CD14-positive monocyte (primary cell): ENCODE data around the gene VIPR1. TPM values are rescaled to one million over a fixed set of nuclear protein-coding genes. Genes with fewer than 3 reads are reported as not detected.
A peak's percentile ranks its signal among the peaks of the same experiment; 100 is the strongest.

Experiments
- DNase-seq, 3 donors: peaks; one replicate each; pipeline ENCODE4 v3.0.0-alpha.2; 2011 to 2022
- H2AFZ ChIP-seq: 2 replicates; pipeline ENCODE4 v1.6.0; 2012; ENCODE audit warnings: mild to moderate bottlenecking, low read depth, low read length, inconsistent platforms; ENCODE audit not compliant: insufficient read depth, poor library complexity, severe bottlenecking
- H3K27ac ChIP-seq, 2 donors: 1 replicate in 1 of 2; 2 replicates in 1 of 2; pipeline ENCODE4 v1.5.1; 2012 to 2013; ENCODE audit warnings: low read length in 2 of 2, control low read depth in 1 of 2, inconsistent platforms in 1 of 2, low read depth in 1 of 2, mild to moderate bottlenecking in 1 of 2
- H3K27me3 ChIP-seq, 2 donors: one replicate each; pipeline versions ENCODE4 v1.6.0 to v1.6.1; 2011 to 2013; ENCODE audit warnings: low read length in 2 of 2; ENCODE audit not compliant: control insufficient read depth in 2 of 2, insufficient read depth in 2 of 2
- H3K36me3 ChIP-seq, 2 donors: replicated peaks in 1 of 2; 1 replicate in 1 of 2; 2 replicates in 1 of 2; pipeline versions ENCODE4 v1.5.1 to v1.6.1; 2012 to 2013; ENCODE audit warnings: low read length in 2 of 2, control low read depth in 1 of 2, inconsistent platforms in 1 of 2, mild to moderate bottlenecking in 1 of 2; ENCODE audit not compliant: insufficient read depth in 2 of 2, control insufficient read depth in 1 of 2
- H3K4me1 ChIP-seq, 2 donors: 1 replicate in 1 of 2; 2 replicates in 1 of 2; pipeline versions ENCODE4 v1.5.1 to v1.6.1; 2012 to 2013; ENCODE audit warnings: low read length in 2 of 2, control low read depth in 1 of 2, inconsistent platforms in 1 of 2, mild to moderate bottlenecking in 1 of 2, moderate library complexity in 1 of 2; ENCODE audit not compliant: insufficient read depth in 2 of 2, control insufficient read depth in 1 of 2
- H3K4me2 ChIP-seq: replicated peaks from 2 replicates; pipeline ENCODE3; 2012; ENCODE audit warnings: low read length, moderate library complexity, mild to moderate bottlenecking; ENCODE audit not compliant: poor library complexity, severe bottlenecking; ENCODE audit errors: extremely low read depth
- H3K4me3 ChIP-seq, 3 experiments: fragments of 200-600 bp in 1 of 3; sonication (generic) in 1 of 3; replicated peaks in 1 of 3; 1 replicate in 2 of 3; 2 replicates in 1 of 3; pipeline ENCODE4 v1.5.1; 2011 to 2013; ENCODE audit warnings: low read length in 3 of 3, mild to moderate bottlenecking in 3 of 3, control low read depth in 2 of 3, low read depth in 2 of 3, inconsistent platforms in 1 of 3, moderate library complexity in 1 of 3
- H3K79me2 ChIP-seq: 2 replicates; pipeline ENCODE4 v1.6.0; 2012; ENCODE audit warnings: mild to moderate bottlenecking, control low read depth, inconsistent platforms, low read length, moderate library complexity; ENCODE audit not compliant: insufficient read depth
- H3K9ac ChIP-seq: 2 replicates; pipeline ENCODE4 v1.6.0; 2017; ENCODE audit warnings: low read length, mild to moderate bottlenecking; ENCODE audit not compliant: insufficient read depth, poor library complexity, severe bottlenecking
- H3K9me3 ChIP-seq, 2 donors: replicated peaks in 1 of 2; 1 replicate in 1 of 2; 2 replicates in 1 of 2; pipeline versions ENCODE4 v1.5.1 to v1.6.1; 2012 to 2013; ENCODE audit warnings: low read length in 2 of 2, control low read depth in 1 of 2; ENCODE audit not compliant: control insufficient read depth in 1 of 2, insufficient read depth in 1 of 2
- H4K20me1 ChIP-seq: 2 replicates; pipeline ENCODE4 v1.6.0; 2012; ENCODE audit warnings: mild to moderate bottlenecking, low read length, control low read depth, moderate library complexity; ENCODE audit not compliant: insufficient read depth
- H3K27ac Mint-ChIP-seq, 7 donors: one replicate each; pipeline ENCODE4 v1.8.0; 2020; ENCODE audit warnings: mild to moderate bottlenecking in 7 of 7, mixed read lengths in 7 of 7, moderate library complexity in 6 of 7, inconsistent platforms in 2 of 7
- H3K27me3 Mint-ChIP-seq, 3 donors: one replicate each; pipeline ENCODE4 v1.8.0; 2021 to 2022; ENCODE audit warnings: low read depth in 3 of 3, mild to moderate bottlenecking in 3 of 3, mixed read lengths in 3 of 3, moderate library complexity in 3 of 3, inconsistent platforms in 1 of 3
- H3K36me3 Mint-ChIP-seq, 2 donors: one replicate each; pipeline ENCODE4 v1.8.0; 2020; ENCODE audit warnings: mixed read lengths in 2 of 2, inconsistent platforms in 1 of 2, mild to moderate bottlenecking in 1 of 2
- H3K4me1 Mint-ChIP-seq: one replicate; pipeline ENCODE4 v1.8.0; 2020; ENCODE audit warnings: mild to moderate bottlenecking, mixed read lengths
- H3K4me3 Mint-ChIP-seq, 2 donors: one replicate each; pipeline ENCODE4 v1.8.0; 2020; ENCODE audit warnings: mild to moderate bottlenecking in 2 of 2, mixed read lengths in 2 of 2, moderate library complexity in 1 of 2
- H3K9me3 Mint-ChIP-seq, 7 donors: one replicate each; pipeline ENCODE4 v1.8.0; 2020 to 2022; ENCODE audit warnings: mixed read lengths in 7 of 7, mild to moderate bottlenecking in 6 of 7, moderate library complexity in 6 of 7, inconsistent platforms in 2 of 7
- CTCF ChIP-seq: fragments of 200-600 bp; IDR thresholded peaks from one replicate; pipeline ENCODE4 v1.8.0; 2022; ENCODE audit warnings: antibody characterized with exemption, mild to moderate bottlenecking
- WGBS: methylation state at CpG from one replicate; pipeline ENCODE4 v1.1.5; 2013; ENCODE audit warnings: missing lambda C conversion rate; ENCODE audit not compliant: insufficient coverage; 5-methylcytosine and 5-hydroxymethylcytosine counted together
- intact Hi-C, 2 donors: fragments of 100-400 bp; cut with micrococcal nuclease; formaldehyde crosslinking; loops; one replicate each; pipeline versions ENCODE4 v1.15.0 to v1.15.1; 2023
- polyA plus RNA-seq, 3 donors: library from polyadenylated mRNA; depleted of rRNA in 1 of 3; unstranded in 2 of 3; stranded (reverse) in 1 of 3; fragments of 300-500 nt in 2 of 3; fragments of >200 nt in 1 of 3; fragmentation: Illumina TruSeq in 2 of 3; gene quantifications; 1 replicate in 2 of 3; 2 replicates in 1 of 3; pipeline ENCODE4 v1.2.3, GENCODE V29; 2012 to 2021

Gene VIPR1
- polyA plus RNA-seq, 3 donors = 15.5 to 80.9 (median 16.0) TPM

DNA sequence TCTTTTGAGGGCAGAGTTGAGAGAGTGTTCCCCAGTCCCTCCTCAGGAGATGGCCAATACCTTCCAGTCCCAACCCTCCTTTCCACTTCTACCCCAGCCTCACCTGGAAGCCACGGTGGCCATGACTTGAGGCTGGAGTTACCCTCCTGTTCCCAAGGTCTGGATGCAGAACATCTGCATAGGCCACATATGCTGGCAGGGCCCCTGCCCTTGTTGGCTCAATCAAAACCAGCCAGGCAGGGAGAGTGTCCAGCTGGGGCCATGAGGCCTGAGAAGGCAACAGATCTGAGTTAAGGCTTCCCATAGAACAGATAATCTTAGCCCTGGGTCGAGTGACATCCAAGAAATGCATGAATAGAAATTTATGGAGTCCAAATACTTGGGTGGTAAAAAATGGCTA, 23.6 kb upstream of the VIPR1 start:
- Mint-ChIP-seq H3K36me3 (peaks cover 0 to 3% of the 10 kb centered on the region in 2 donors), H3K27me3 (peaks cover 3 to 19% (median 10%) of the 10 kb centered on the region in 3 donors), H3K4me3 (no peak overlapping the region), H3K27ac (peak overlapping the region in 1 of 7 donors; percentile 13), H3K4me1 (peaks cover 16% of the 10 kb centered on the region), H3K9me3 (peaks cover 16 to 35% (median 27%) of the 10 kb centered on the region in 7 donors)
- H3K4me1 ChIP-seq = peaks cover 21 to 23% of the 10 kb centered on the region in 2 donors
- TF ChIP-seq CTCF = no peak
- no peak overlapping the region for H3K9ac ChIP-seq
- DNase-seq = no peak
- intact Hi-C loops = no loop called here
- H3K27me3 ChIP-seq = no peaks in the 10 kb centered on the region
- H4K20me1 ChIP-seq = no peaks in the 10 kb centered on the region
- H3K9me3 ChIP-seq = peaks cover 7 to 14% of the 10 kb centered on the region in 2 donors
- H3K79me2 ChIP-seq = no peaks in the 10 kb centered on the region
- H3K4me2 ChIP-seq = no peak overlapping the region
- no peak overlapping the region for H2AFZ ChIP-seq
- H3K4me3 ChIP-seq = no peak overlapping the region
- WGBS = 0% methylated on average over 1 of the region's 2 CpGs
- H3K36me3 ChIP-seq = no peaks in the 10 kb centered on the region
- H3K27ac ChIP-seq = no peak overlapping the region

DNA sequence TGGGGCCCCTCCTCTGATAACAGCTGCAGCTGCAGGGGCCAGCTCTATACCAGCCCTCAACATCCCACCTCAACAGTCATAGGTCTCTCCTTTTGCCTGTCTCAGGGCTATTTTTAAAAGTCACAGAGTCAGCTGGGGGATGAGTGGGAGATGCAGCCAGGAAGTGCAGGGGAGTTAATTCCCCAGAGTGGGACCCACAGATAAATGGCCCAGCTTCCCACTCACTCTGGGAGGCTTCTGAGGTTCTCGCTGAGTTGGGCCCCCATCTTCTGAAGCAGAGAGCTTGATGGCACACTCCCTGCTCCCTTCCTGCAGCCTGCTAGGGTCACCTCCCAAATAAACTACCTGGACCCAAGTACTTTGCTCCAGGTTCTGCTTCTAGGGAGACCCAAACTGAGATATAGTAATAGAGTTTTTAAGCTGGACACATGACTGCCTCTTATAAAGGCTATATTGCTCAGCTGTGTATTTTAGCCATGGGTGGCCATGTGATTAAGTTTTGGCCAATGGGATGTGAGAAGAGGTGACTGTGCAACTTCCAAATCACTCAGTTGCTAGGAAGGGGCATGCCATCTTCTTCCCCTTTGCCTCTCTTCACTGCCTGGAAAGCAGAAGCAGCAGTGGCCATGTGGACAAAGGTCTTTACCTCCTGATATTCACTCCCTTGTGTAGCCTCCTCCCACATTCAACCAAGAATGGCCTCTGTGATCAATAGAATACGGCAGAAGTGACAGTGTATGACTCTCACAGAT, 15.5 kb upstream of the VIPR1 start:
- H3K27ac Mint-ChIP-seq = peak overlapping the region in 5 of 7 donors; percentile 6 to 65 (median 21)
- no peak overlapping the region for H3K4me3 Mint-ChIP-seq
- WGBS = no CpG with 5 or more reads among the region's 2 CpGs
- peaks cover 6 to 20% (median 13%) of the 10 kb centered on the region in 7 donors for H3K9me3 Mint-ChIP-seq
- H3K4me1 Mint-ChIP-seq = peaks cover 45% of the 10 kb centered on the region
- Histone ChIP-seq H3K4me1 (peaks cover 48 to 55% of the 10 kb centered on the region in 2 donors), H3K27ac (peak overlapping the region in 1 of 2 donors; percentile 61), H3K27me3 (peaks cover 0 to 2% of the 10 kb centered on the region in 2 donors), H3K9me3 (peaks cover 0 to 7% of the 10 kb centered on the region in 2 donors), H4K20me1 (no peaks in the 10 kb centered on the region), H3K79me2 (no peaks in the 10 kb centered on the region), H3K36me3 (no peaks in the 10 kb centered on the region), H3K9ac (no peak overlapping the region), H2AFZ (no peak overlapping the region), H3K4me2 (no peak overlapping the region), H3K4me3 (no peak overlapping the region)
- H3K27me3 Mint-ChIP-seq = peaks cover 4 to 15% (median 11%) of the 10 kb centered on the region in 3 donors
- intact Hi-C loops = no loop called here
- peak; percentile 70 to 77 (median 73) for DNase-seq
- no peak for TF ChIP-seq CTCF
- peaks cover 0 to 8% of the 10 kb centered on the region in 2 donors for H3K36me3 Mint-ChIP-seq
